ENCODE results near the gene C2orf69.
A peak's percentile ranks its signal among the peaks of the same experiment; 100 is the strongest.

C2orf69 gene

GRCh38 chr2:199932312-199932855 is 21.3 kb downstream of the C2orf69 start:
- Histone ChIP-seq H4K20me1 (ENCODE audit: insufficient read depth, low read length) (no peaks in the 10 kb centered on the region), H3K9me3 (ENCODE audit: insufficient read depth, low read length) (no peaks in the 10 kb centered on the region), H3K27ac (ENCODE audit: low read length) (no peak overlapping the region), H3K9ac (ENCODE audit: low read length) (no peak overlapping the region), H3K4me2 (ENCODE audit: low read length) (no peak overlapping the region), H3K4me1 (ENCODE audit: low read length) (no peaks in the 10 kb centered on the region), H3K79me2 (ENCODE audit: low read length) (no peaks in the 10 kb centered on the region), H3K27me3 (ENCODE audit: low read depth, low read length) (no peaks in the 10 kb centered on the region), H2AFZ (ENCODE audit: low read depth, low read length) (no peak overlapping the region), H3K36me3 (replicated peaks; ENCODE audit: low read depth, low read length) (peaks cover 21% of the 10 kb centered on the region), H3K4me3 (ENCODE audit: low read length) (no peak overlapping the region)
- TF ChIP-seq EZH2phosphoT487 (IDR thresholded peaks at IDR 0.05; ENCODE audit: low read depth) (no peak), CTCF (IDR thresholded peaks at IDR 0.05; ENCODE audit: low read depth, low read length) (no peak)

DNA sequence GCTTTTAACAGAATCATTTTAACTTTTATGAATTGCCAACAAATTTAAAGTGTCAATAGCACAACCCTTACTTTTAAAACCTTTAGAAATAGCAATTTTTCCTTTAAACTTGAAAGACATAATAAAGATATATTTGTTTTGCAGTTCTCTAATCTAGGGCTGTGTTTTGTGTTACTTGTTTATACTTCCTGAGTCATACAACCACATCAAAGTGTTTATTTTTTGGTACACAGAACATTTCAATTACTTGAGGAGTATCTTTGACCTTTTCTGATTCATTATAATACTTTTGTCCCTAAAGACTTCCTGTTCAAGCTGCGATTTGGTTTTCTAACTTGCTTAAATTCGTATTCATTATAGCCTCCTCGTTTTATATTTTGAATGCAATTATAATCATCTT is 22.4 kb downstream of the C2orf69 start:
- no peaks in the 10 kb centered on the region for H3K4me1 ChIP-seq (ENCODE audit: low read length)
- H3K9me3 ChIP-seq (ENCODE audit: insufficient read depth, low read length): no peaks in the 10 kb centered on the region
- H3K4me3 ChIP-seq (ENCODE audit: low read length): no peak overlapping the region
- no peak for TF ChIP-seq EZH2phosphoT487 (IDR thresholded peaks at IDR 0.05; ENCODE audit: low read depth)
- no peak for TF ChIP-seq CTCF (IDR thresholded peaks at IDR 0.05; ENCODE audit: low read depth, low read length)
- H2AFZ ChIP-seq (ENCODE audit: low read depth, low read length): no peak overlapping the region
- H3K27ac ChIP-seq (ENCODE audit: low read length): no peak overlapping the region
- H3K4me2 ChIP-seq (ENCODE audit: low read length): no peak overlapping the region
- H3K36me3 ChIP-seq (replicated peaks; ENCODE audit: low read depth, low read length): peaks cover 24% of the 10 kb centered on the region
- H4K20me1 ChIP-seq (ENCODE audit: insufficient read depth, low read length): no peaks in the 10 kb centered on the region
- no peaks in the 10 kb centered on the region for H3K79me2 ChIP-seq (ENCODE audit: low read length)
- H3K27me3 ChIP-seq (ENCODE audit: low read depth, low read length): no peaks in the 10 kb centered on the region
- H3K9ac ChIP-seq (ENCODE audit: low read length): no peak overlapping the region

DNA sequence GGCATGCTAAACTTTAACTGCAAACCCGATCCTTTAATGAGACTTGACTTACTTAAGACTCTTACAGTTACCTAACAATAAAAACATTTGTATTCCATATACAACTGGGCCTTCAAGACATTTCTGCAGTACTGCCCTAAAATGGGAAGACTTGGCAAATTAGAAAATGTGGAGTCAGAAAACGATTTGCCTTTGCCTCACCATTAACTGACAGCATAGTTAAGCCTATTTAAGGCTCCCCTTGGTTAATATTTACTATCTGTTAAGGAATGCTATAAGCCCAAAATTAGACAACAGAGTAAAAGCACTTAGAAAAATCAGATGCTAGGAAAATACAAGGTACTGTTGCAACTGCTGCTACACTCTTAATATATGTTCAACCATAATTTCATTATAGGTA is 25.5 kb downstream of the C2orf69 start:
- peaks cover 18% of the 10 kb centered on the region for H3K36me3 ChIP-seq (replicated peaks; ENCODE audit: low read depth, low read length)
- TF ChIP-seq CTCF (IDR thresholded peaks at IDR 0.05; ENCODE audit: low read depth, low read length) (no peak), EZH2phosphoT487 (IDR thresholded peaks at IDR 0.05; ENCODE audit: low read depth) (no peak)

DNA sequence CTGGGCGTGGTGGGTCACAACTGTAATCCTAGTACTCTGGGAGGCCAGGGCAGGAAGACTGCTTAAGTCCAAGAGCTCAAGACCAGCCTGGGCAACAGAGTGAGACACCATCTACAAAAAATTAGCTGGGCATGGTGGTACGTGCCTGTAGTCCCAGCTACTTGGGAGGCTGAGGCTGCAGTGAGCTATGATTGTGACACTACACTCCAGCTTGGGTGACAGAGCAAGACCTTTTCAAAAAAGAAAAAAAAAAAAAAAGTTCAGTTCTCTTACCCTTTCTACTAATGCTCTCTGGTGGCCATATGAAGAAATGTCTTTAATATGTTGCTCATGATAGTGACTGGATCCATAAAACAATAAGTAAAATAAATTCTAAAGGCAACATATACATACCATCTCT is 29.3 kb downstream of the C2orf69 start:
- Histone ChIP-seq H3K27me3 (ENCODE audit: low read depth, low read length) (no peaks in the 10 kb centered on the region), H3K9ac (ENCODE audit: low read length) (no peak overlapping the region), H3K4me3 (ENCODE audit: low read length) (no peak overlapping the region), H3K4me2 (ENCODE audit: low read length) (no peak overlapping the region), H3K27ac (ENCODE audit: low read length) (no peak overlapping the region), H3K36me3 (replicated peaks; ENCODE audit: low read depth, low read length) (peaks cover 23% of the 10 kb centered on the region), H4K20me1 (ENCODE audit: insufficient read depth, low read length) (0 out of 2 replicates have a peak, but pooled peaks cover 3% of the 10 kb centered on the region), H3K9me3 (ENCODE audit: insufficient read depth, low read length) (no peaks in the 10 kb centered on the region), H3K4me1 (ENCODE audit: low read length) (no peaks in the 10 kb centered on the region), H3K79me2 (ENCODE audit: low read length) (no peaks in the 10 kb centered on the region), H2AFZ (ENCODE audit: low read depth, low read length) (no peak overlapping the region)
- TF ChIP-seq EZH2phosphoT487 (IDR thresholded peaks at IDR 0.05; ENCODE audit: low read depth) (no peak), CTCF (IDR thresholded peaks at IDR 0.05; ENCODE audit: low read depth, low read length) (peak; percentile 37)

More for the DNA sequence above, 25.5 kb downstream of the C2orf69 start:
- no peak overlapping the region for H3K4me2 ChIP-seq (ENCODE audit: low read length)
- no peak overlapping the region for H3K9ac ChIP-seq (ENCODE audit: low read length)
- no peak overlapping the region for H3K27ac ChIP-seq (ENCODE audit: low read length)
- no peaks in the 10 kb centered on the region for H3K4me1 ChIP-seq (ENCODE audit: low read length)
- no peaks in the 10 kb centered on the region for H3K9me3 ChIP-seq (ENCODE audit: insufficient read depth, low read length)
- no peak overlapping the region for H2AFZ ChIP-seq (ENCODE audit: low read depth, low read length)
- no peaks in the 10 kb centered on the region for H3K79me2 ChIP-seq (ENCODE audit: low read length)
- no peaks in the 10 kb centered on the region for H4K20me1 ChIP-seq (ENCODE audit: insufficient read depth, low read length)
- H3K4me3 ChIP-seq (ENCODE audit: low read length): no peak overlapping the region
- H3K27me3 ChIP-seq (ENCODE audit: low read depth, low read length): no peaks in the 10 kb centered on the region
